Activated CD4-positive, alpha-beta memory T cell treated with anti-CD3 and anti-CD28 coated beads, Interleukin-2, amount 10 ng/mL, durations not matched to agents 7 days and 5 days (primary cell): ENCODE results near the gene PIF1. TPM values are rescaled to one million over a fixed set of nuclear protein-coding genes. Genes with fewer than 3 reads are reported as not detected.

Source experiments
- CTCF ChIA-PET: fragments of 350-600 bp; sonication (Branson Sonifier 250); formaldehyde crosslinking; loops from one replicate; lab custom pipeline; 2021; ENCODE audit warnings: antibody characterized with exemption, inconsistent platforms; lab: Charles Lee
- POLR2A ChIA-PET: fragments of 350-600 bp; sonication (Branson Sonifier 250); formaldehyde crosslinking; loops from one replicate; lab custom pipeline; 2021; ENCODE audit warnings: antibody characterized with exemption; lab: Charles Lee
- DNase-seq: peaks from one replicate; pipeline ENCODE4 v3.0.0-alpha.2; 2020
- H3K27ac Mint-ChIP-seq: one replicate; pipeline ENCODE4 v1.8.0; 2021; ENCODE audit warnings: mild to moderate bottlenecking, mixed read lengths
- H3K27me3 Mint-ChIP-seq: one replicate; pipeline ENCODE4 v1.8.0; 2021; ENCODE audit warnings: mixed read lengths
- H3K36me3 Mint-ChIP-seq: one replicate; pipeline ENCODE4 v1.8.0; 2021; ENCODE audit warnings: low read depth, mixed read lengths
- H3K4me1 Mint-ChIP-seq: one replicate; pipeline ENCODE4 v1.8.0; 2021; ENCODE audit warnings: mixed read lengths
- H3K4me3 Mint-ChIP-seq: one replicate; pipeline ENCODE4 v1.8.0; 2021; ENCODE audit warnings: mild to moderate bottlenecking, mixed read lengths
- H3K9me3 Mint-ChIP-seq: one replicate; pipeline ENCODE4 v1.8.0; 2021; ENCODE audit warnings: mixed read lengths
- total RNA-seq, 2 experiments: library from RNA; stranded (reverse); gene quantifications; one replicate each; pipeline ENCODE4 v1.2.3, GENCODE V29; 2021

PIF1 gene
- total RNA-seq, 2 experiments from 2014 or later: 46.1 to 49.1 TPM

- H3K27me3 Mint-ChIP-seq: no peaks in the 10 kb centered on the region
- peaks cover 57% of the 10 kb centered on the region for H3K36me3 Mint-ChIP-seq
- ChIA-PET CTCF (interaction anchor here (1.0 to 2.1 kb wide), 4 partner anchors 11 to 58 kb away, joined by 3 to 10 read pairs (median 5); no protein-coding TSS in a partner anchor), POLR2A (interaction anchor here (1.1 to 4.1 kb wide), 4 partner anchors 20 to 49 kb away, joined by 3 to 69 read pairs (median 5); partner anchors contain the start of gene PIF1)
- DNase-seq: no peak
- no peaks in the 10 kb centered on the region for H3K9me3 Mint-ChIP-seq
- peaks cover 56% of the 10 kb centered on the region for H3K4me1 Mint-ChIP-seq
- H3K27ac Mint-ChIP-seq: peak overlapping the region; percentile 78
- peak overlapping the region; percentile 98 for H3K4me3 Mint-ChIP-seq
Measured at GRCh38 chr15:64845831-64846595, 20.6 kb upstream of the PIF1 start.

DNA sequence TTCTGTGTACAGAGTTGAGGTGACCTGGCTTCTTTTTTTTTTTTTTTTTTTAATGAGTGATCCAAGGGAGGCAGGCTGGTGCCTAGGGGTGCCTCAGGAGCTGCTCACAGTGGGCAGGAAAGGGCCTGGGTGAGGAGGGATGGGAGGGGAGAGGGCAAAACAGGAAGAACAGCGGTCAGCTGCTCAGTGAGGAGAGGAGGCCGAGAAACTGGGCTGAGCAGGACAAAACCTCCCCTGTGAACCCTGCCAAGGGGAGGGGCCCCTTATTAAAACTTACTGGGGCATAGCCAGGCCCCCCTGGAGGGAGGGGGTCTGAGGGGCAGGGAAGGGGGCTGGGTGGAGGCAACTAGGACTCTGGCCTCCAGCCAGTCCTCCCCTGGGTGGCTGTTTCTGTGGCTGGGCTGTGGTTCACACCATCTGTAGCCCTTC is 19.8 kb upstream of the PIF1 start:
- ChIA-PET CTCF (interaction anchor here (0.9 to 2.1 kb wide), 4 partner anchors 10 to 59 kb away, joined by 3 to 10 read pairs (median 5); no protein-coding TSS in a partner anchor), POLR2A (interaction anchor here (1.1 to 4.1 kb wide), 4 partner anchors 9 to 49 kb away, joined by 3 to 69 read pairs (median 4); partner anchors contain the start of gene PIF1)
- peaks cover 63% of the 10 kb centered on the region for H3K4me1 Mint-ChIP-seq
- peak overlapping the region; percentile 78 for H3K27ac Mint-ChIP-seq
- peaks cover 49% of the 10 kb centered on the region for H3K36me3 Mint-ChIP-seq
- no peak for DNase-seq
- peak overlapping the region; percentile 98 for H3K4me3 Mint-ChIP-seq
- no peaks in the 10 kb centered on the region for H3K9me3 Mint-ChIP-seq
- H3K27me3 Mint-ChIP-seq: no peaks in the 10 kb centered on the region

DNA sequence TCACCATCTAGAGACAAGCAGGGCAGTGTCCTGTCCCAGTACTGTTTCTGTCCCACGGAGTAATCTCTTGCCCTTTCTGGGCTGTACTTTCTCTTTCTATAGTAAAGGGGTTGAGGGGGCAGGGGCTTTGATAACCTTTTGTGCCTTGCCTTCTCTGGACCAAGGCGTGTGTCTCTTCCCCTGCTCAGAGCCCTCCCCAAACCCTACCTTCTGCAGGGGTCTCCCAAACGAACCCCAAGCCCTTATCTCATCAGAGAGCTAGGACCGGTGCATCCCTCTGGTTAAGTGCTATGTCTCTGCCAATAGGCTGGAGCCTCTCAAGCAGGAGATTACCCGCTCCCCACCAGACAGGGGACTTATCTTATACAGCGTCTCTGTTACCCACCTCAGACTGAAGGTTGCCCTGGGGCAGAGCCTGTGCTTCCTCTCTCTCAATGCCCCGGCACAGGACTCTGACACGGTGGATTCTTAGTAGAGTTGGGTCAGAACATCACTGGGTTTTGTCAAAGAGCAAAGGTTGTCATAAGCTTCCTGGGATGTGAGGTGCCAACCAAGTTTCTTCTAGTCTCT is 19.2 kb upstream of the PIF1 start:
- H3K27me3 Mint-ChIP-seq: no peaks in the 10 kb centered on the region
- ChIA-PET CTCF (interaction anchor here (0.9 to 2.1 kb wide), 3 partner anchors 9 to 60 kb away, joined by 3 to 10 read pairs (median 7); no protein-coding TSS in a partner anchor), POLR2A (interaction anchor here (0.8 to 4.1 kb wide), 7 partner anchors 8 to 50 kb away, joined by 3 to 69 read pairs (median 3); partner anchors contain the start of gene PIF1)
- peak overlapping the region; percentile 98 for H3K4me3 Mint-ChIP-seq
- H3K27ac Mint-ChIP-seq: peak overlapping the region; percentile 78
- peaks cover 65% of the 10 kb centered on the region for H3K4me1 Mint-ChIP-seq
- H3K36me3 Mint-ChIP-seq: peaks cover 44% of the 10 kb centered on the region
- no peak for DNase-seq
- no peaks in the 10 kb centered on the region for H3K9me3 Mint-ChIP-seq

- ChIA-PET POLR2A (interaction anchor here (0.8 to 4.1 kb wide), 10 partner anchors 8 to 461 kb away, joined by 3 to 69 read pairs (median 4); partner anchors contain the start of genes ANKDD1A, PIF1 and RNU5B-1), CTCF (interaction anchor here (0.7 to 2.1 kb wide), 4 partner anchors 8 to 60 kb away, joined by 3 to 16 read pairs (median 7); no protein-coding TSS in a partner anchor)
- Mint-ChIP-seq H3K36me3 (peaks cover 42% of the 10 kb centered on the region), H3K9me3 (no peaks in the 10 kb centered on the region), H3K27ac (peak overlapping the region; percentile 78), H3K4me3 (peak overlapping the region; percentile 98), H3K27me3 (no peaks in the 10 kb centered on the region), H3K4me1 (peaks cover 68% of the 10 kb centered on the region)
- no peak for DNase-seq
Measured at GRCh38 chr15:64843991-64844390, 18.5 kb upstream of the PIF1 start.

- peaks cover 35% of the 10 kb centered on the region for H3K36me3 Mint-ChIP-seq
- H3K9me3 Mint-ChIP-seq: no peaks in the 10 kb centered on the region
- ChIA-PET POLR2A (interaction anchor here (0.7 to 4.1 kb wide), 9 partner anchors 8 to 462 kb away, joined by 3 to 69 read pairs (median 4); partner anchors contain the start of genes ANKDD1A, PIF1 and RNU5B-1), CTCF (interaction anchor here (1.0 to 2.0 kb wide), 2 partner anchors 7 to 51 kb away, joined by 4 to 16 read pairs; no protein-coding TSS in a partner anchor)
- DNase-seq: no peak
- no peaks in the 10 kb centered on the region for H3K27me3 Mint-ChIP-seq
- H3K4me1 Mint-ChIP-seq: peaks cover 71% of the 10 kb centered on the region
- peak overlapping the region; percentile 84 for H3K27ac Mint-ChIP-seq
- H3K4me3 Mint-ChIP-seq: peak overlapping the region; percentile 98
Measured at GRCh38 chr15:64842986-64843561, 17.6 kb upstream of the PIF1 start.

- ChIA-PET CTCF (interaction anchor here (2.0 kb wide), 1 partner anchor 51 kb away, joined by 16 read pairs; no protein-coding TSS in a partner anchor), POLR2A (interaction anchor here (0.6 to 4.1 kb wide), 8 partner anchors 9 to 462 kb away, joined by 3 to 69 read pairs (median 4); partner anchors contain the start of genes PIF1 and RNU5B-1)
- peaks cover 31% of the 10 kb centered on the region for H3K36me3 Mint-ChIP-seq
- H3K4me3 Mint-ChIP-seq: peak overlapping the region; percentile 98
- DNase-seq: no peak
- no peaks in the 10 kb centered on the region for H3K27me3 Mint-ChIP-seq
- H3K4me1 Mint-ChIP-seq: peaks cover 75% of the 10 kb centered on the region
- peak overlapping the region; percentile 84 for H3K27ac Mint-ChIP-seq
- H3K9me3 Mint-ChIP-seq: no peaks in the 10 kb centered on the region
Measured at GRCh38 chr15:64842096-64842939, 16.9 kb upstream of the PIF1 start.

DNA sequence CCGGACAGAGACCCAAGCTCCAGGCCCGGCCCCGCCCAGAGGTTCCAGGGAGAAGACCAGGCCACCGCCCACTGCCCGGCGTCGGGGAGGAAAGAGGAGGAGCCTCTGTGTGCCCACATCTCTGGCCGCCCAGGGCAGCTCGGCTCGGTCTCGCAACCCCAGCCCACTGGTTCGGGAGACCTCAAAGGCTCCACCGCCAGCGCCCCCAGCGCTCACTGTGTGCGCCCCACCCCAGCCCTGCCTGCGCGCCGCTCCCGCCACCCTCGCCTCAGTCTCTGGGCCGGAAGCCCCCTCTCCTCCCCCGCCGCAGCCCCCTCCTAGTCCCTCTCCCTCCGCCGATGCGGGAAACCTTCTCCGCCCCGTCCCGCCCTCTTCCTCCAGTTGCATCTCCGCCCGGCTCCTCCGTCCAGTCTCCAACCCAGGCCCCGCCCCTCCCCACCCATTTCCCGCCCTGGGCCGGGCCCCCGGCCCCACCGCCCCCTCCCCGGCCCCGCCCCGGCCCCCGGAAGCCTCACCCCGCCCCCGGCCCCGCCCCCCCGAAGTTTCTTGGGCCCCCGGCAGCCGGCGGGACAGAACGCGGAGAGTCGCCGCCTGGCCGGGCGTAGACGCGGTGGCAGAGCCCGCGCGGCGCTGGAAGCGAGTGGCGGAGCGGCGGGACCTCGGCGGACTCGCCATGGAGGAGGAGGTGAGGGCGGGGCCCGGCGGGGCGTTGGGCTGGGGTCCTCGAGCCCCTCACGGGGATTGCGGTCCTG is 16.1 kb upstream of the PIF1 start, which contains the start of gene PLEKHO2:
Gene PLEKHO2 (plus strand): TSS at position 572 of the 752 bp plus-strand sequence. CDS start 102 bp downstream, at position 674.
- DNase-seq: peak; percentile 95
- ChIA-PET CTCF (interaction anchor here (0.5 to 8.9 kb wide), 9 partner anchors 10 to 483 kb away, joined by 3 to 105 read pairs (median 3); partner anchors contain the start of gene PIF1), POLR2A (interaction anchor here (0.6 to 8.1 kb wide), 10 partner anchors 11 to 463 kb away, joined by 3 to 148 read pairs (median 4); partner anchors contain the start of genes PIF1 and RNU5B-1)
- H3K36me3 Mint-ChIP-seq: peaks cover 30% of the 10 kb centered on the region
- H3K4me3 Mint-ChIP-seq: peak within 1 kb of the TSS; percentile 98
- peaks cover 71% of the 10 kb centered on the region for H3K4me1 Mint-ChIP-seq
- H3K27ac Mint-ChIP-seq: peak within 1 kb of the TSS; percentile 84
- no peaks in the 10 kb centered on the region for H3K27me3 Mint-ChIP-seq
- no peaks in the 10 kb centered on the region for H3K9me3 Mint-ChIP-seq

- Mint-ChIP-seq H3K4me1 (peaks cover 73% of the 10 kb centered on the region), H3K27me3 (no peaks in the 10 kb centered on the region), H3K4me3 (peak overlapping the region; percentile 98), H3K36me3 (peaks cover 29% of the 10 kb centered on the region), H3K27ac (peak overlapping the region; percentile 77), H3K9me3 (no peaks in the 10 kb centered on the region)
- CTCF ChIA-PET: interaction anchor here (0.5 to 8.9 kb wide), 9 partner anchors 9 to 483 kb away, joined by 3 to 105 read pairs (median 3); partner anchors contain the start of gene PIF1
- no peak for DNase-seq
- POLR2A ChIA-PET: interaction anchor here (0.6 to 8.1 kb wide), 11 partner anchors 12 to 464 kb away, joined by 3 to 148 read pairs (median 4); partner anchors contain the start of genes PIF1 and RNU5B-1
Measured at GRCh38 chr15:64841060-64841343, 15.6 kb upstream of the PIF1 start.

- H3K36me3 Mint-ChIP-seq: peaks cover 6% of the 10 kb centered on the region
- peaks cover 51% of the 10 kb centered on the region for H3K4me1 Mint-ChIP-seq
- H3K9me3 Mint-ChIP-seq: no peaks in the 10 kb centered on the region
- H3K27ac Mint-ChIP-seq: peak overlapping the region; percentile 87
- POLR2A ChIA-PET: interaction anchor here (0.9 to 8.1 kb wide), 8 partner anchors 12 to 463 kb away, joined by 3 to 148 read pairs (median 4); partner anchors contain the start of gene PIF1
- H3K27me3 Mint-ChIP-seq: no peaks in the 10 kb centered on the region
- peak overlapping the region; percentile 12 for H3K4me3 Mint-ChIP-seq
- DNase-seq: peak; percentile 61
- CTCF ChIA-PET: interaction anchor here (0.5 to 8.9 kb wide), 17 partner anchors 12 to 899 kb away, joined by 3 to 105 read pairs (median 4); partner anchors contain the start of gene PIF1
Measured at GRCh38 chr15:64837502-64837901, 12.1 kb upstream of the PIF1 start.

DNA sequence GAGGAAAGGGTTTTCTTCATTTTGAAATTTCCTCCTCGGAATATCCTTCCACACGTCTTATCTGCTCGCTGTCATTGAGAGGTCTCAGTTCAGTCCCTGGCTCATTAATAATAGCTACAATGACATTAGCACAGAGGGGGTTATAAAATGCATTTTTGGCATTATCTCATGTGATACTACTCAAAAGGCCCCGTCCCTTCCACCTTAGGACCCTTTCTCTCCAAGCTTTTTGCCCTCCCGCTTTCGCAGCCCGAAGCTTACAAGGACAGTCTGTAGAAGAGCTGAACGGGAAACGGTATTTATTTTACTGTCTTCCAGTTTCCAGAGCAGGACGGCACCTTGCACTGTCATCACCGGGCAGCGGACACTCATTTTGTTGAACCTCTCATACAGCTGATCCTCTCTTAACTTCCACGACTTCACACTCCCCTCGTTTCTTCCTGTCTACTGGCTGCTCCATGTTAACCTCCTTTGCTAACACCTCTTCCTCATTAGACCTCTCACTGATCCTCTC is 10.6 kb upstream of the PIF1 start:
- H3K9me3 Mint-ChIP-seq: no peaks in the 10 kb centered on the region
- POLR2A ChIA-PET: interaction anchor here (0.7 to 8.1 kb wide), 5 partner anchors 9 to 67 kb away, joined by 3 to 148 read pairs (median 4); partner anchors contain the start of gene PIF1
- H3K27me3 Mint-ChIP-seq: no peaks in the 10 kb centered on the region
- peak overlapping the region; percentile 35 for H3K4me3 Mint-ChIP-seq
- CTCF ChIA-PET: interaction anchor here (0.8 to 8.9 kb wide), 22 partner anchors 8 to 173 kb away, joined by 3 to 105 read pairs (median 6); partner anchors contain the start of gene PIF1
- peak overlapping the region; percentile 55 for H3K27ac Mint-ChIP-seq
- H3K4me1 Mint-ChIP-seq: peaks cover 47% of the 10 kb centered on the region
- no peak for DNase-seq
- peaks cover 2% of the 10 kb centered on the region for H3K36me3 Mint-ChIP-seq
